ENCODE results near the gene HDAC11.

DNA sequence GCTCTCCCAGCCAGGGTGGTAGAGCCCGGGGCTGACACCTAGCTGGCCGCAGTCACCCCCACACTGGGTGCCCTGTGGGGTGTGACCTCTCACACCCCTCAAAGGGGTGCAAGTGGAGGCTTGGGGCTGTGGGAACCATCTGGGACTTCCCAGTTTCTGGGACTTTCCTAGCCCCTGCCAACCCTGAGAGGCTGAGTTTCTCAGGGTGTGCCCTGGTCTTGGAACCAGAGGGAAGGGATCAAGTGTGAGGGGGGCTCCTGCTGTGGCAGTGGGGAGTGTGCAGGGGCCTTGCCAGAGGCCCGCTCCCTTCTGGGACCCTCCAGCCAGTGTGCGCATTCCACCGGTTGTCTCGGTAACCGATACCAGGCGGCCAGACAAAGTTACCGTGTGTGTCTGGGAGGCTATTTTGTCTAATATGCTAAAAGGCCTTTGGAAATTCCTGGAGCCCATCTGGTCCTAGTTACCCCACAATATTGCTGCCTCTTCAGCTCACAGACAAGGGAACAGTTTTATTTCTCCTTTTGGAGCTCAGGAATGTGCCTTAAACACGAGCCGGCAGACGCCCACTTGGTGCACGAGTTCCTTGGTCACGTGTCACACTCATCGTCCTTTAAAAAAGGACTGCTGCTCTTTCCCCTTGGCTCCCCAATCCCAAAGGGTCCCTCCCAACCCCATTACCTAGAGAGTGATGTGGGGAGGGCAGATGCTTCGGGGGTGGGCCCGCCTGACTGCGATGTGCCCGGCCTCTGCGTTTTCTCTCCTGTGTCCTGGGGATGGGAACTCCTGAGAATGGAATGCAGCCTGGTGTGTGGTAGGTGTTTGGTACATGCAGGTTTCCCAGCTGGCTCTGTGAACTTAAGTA, 33.2 kb downstream of the HDAC11 start:
- TF ChIP-seq, protein P1, sequence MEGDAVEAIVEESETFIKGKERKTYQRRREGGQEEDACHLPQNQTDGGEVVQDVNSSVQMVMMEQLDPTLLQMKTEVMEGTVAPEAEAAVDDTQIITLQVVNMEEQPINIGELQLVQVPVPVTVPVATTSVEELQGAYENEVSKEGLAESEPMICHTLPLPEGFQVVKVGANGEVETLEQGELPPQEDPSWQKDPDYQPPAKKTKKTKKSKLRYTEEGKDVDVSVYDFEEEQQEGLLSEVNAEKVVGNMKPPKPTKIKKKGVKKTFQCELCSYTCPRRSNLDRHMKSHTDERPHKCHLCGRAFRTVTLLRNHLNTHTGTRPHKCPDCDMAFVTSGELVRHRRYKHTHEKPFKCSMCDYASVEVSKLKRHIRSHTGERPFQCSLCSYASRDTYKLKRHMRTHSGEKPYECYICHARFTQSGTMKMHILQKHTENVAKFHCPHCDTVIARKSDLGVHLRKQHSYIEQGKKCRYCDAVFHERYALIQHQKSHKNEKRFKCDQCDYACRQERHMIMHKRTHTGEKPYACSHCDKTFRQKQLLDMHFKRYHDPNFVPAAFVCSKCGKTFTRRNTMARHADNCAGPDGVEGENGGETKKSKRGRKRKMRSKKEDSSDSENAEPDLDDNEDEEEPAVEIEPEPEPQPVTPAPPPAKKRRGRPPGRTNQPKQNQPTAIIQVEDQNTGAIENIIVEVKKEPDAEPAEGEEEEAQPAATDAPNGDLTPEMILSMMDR (IDR thresholded peaks at IDR 0.05 in 4 of 5, conservative IDR thresholded peaks at IDR 0.05 in 1 of 5), result no peak
- TF ChIP-seq POLR2A (IDR thresholded peaks at IDR 0.05), result no peak

All from gastrocnemius medialis (tissue), 4 donors.